Subcutaneous adipose tissue (tissue), 4 donors: Measurements from ENCODE around the gene CD44. TPM values are rescaled to one million over a fixed set of nuclear protein-coding genes. Genes with fewer than 3 reads are reported as not detected.

ENCODE experiments used
- total RNA-seq, 4 donors: library from RNA; depleted of rRNA; stranded (reverse); fragments of >200 nt; gene quantifications; one replicate each; pipeline ENCODE4 v1.1.0, GENCODE V29; 2016
- TF ChIP-seq, protein P1 (sequence below): fragments of 450-650 bp; IDR thresholded peaks from one replicate; pipeline ENCODE4 v1.5.1; 2016; ENCODE audit warnings: low read depth, mild to moderate bottlenecking, control low read depth, antibody characterized with exemption, moderate library complexity

The CD44 gene
- total RNA-seq, 4 donors from 2014 or later = 103 to 438 (median 231) TPM

DNA sequence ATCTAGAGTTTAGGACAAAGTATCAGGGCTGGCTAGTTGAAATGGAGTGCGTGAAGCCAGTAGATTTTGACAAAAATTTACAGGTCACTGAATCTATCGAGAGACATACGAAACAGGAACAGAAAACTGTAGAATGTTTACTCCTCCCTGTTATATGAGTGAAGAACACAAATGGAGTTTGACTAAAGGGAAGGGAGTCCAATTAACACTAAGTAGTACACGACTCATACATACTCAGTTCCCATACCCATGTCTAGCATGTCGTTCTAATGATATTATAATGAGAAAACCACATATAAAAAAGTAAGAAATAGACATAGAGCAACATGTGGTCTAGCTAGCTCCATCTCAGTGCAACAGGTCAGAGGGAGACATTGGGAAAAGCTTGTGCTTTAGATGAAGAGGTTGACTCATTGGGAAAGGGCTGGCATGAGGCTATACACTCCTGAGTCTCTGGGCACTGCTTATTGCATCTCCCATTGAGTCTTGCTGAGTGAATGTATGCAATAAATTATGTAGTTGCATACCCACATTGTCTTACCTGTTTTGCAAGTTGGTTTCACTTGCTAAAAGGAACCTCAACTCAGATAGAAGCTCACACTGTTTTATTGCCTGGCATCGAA lies 43.5 kb downstream of the CD44 start:
- TF ChIP-seq, protein P1, sequence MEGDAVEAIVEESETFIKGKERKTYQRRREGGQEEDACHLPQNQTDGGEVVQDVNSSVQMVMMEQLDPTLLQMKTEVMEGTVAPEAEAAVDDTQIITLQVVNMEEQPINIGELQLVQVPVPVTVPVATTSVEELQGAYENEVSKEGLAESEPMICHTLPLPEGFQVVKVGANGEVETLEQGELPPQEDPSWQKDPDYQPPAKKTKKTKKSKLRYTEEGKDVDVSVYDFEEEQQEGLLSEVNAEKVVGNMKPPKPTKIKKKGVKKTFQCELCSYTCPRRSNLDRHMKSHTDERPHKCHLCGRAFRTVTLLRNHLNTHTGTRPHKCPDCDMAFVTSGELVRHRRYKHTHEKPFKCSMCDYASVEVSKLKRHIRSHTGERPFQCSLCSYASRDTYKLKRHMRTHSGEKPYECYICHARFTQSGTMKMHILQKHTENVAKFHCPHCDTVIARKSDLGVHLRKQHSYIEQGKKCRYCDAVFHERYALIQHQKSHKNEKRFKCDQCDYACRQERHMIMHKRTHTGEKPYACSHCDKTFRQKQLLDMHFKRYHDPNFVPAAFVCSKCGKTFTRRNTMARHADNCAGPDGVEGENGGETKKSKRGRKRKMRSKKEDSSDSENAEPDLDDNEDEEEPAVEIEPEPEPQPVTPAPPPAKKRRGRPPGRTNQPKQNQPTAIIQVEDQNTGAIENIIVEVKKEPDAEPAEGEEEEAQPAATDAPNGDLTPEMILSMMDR = no peak

GRCh38 chr11:35183326-35183925 lies 44.5 kb downstream of the CD44 start:
- TF ChIP-seq, protein P1 = no peak

- TF ChIP-seq, protein P1 = no peak
Measured at GRCh38 chr11:35185696-35186095, 46.7 kb downstream of the CD44 start.

- TF ChIP-seq, protein P1 = no peak
Measured at GRCh38 chr11:35187996-35188395, 49.0 kb downstream of the CD44 start.

- TF ChIP-seq, protein P1 = no peak
Measured at GRCh38 chr11:35190804-35191348, 51.9 kb downstream of the CD44 start.

GRCh38 chr11:35192347-35192746 lies 53.4 kb downstream of the CD44 start:
- TF ChIP-seq, protein P1 = no peak

GRCh38 chr11:35193767-35194166 lies 54.8 kb downstream of the CD44 start:
- TF ChIP-seq, protein P1 = no peak
